ENCODE data around the gene ADAMTS1. TPM values are rescaled to one million over a fixed set of nuclear protein-coding genes. Genes with fewer than 3 reads are reported as not detected.

ADAMTS1 gene
- total and polyA plus RNA-seq, 2 of the 4 experiments (the other 2 are of a cell fraction), result 116 to 317 TPM

DNA sequence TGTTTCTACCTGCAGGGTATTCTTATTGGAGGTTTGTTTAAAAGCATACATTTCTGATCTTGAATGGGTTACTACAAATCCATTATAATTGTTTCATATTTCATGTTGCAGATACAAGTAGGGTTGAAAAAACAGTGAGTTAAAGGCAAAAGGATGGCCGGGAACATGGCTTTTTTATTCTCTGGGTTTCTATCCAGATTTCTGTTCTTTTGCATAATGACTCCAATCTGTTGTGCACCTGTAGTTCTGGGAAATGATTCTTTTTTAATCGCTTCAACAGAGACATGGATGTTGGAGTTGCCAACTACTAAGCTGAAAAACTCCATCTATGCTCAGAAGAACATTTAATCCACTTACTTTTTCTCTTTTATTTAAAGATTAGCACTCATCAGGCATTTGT, 2.7 kb upstream of the ADAMTS1 start:
- no peaks in the 10 kb centered on the region for H3K9me1 ChIP-seq (ENCODE audit: insufficient read depth, low read length)
- H2BK20ac ChIP-seq (ENCODE audit: low read depth, low read length), result no peak overlapping the region
- ChIA-PET POLR2A (ENCODE audit: unreplicated experiment) (interaction anchor here (0.6 kb wide), 3 partner anchors 599 to 1275 kb away, joined by 3 to 4 read pairs (median 4); no protein-coding TSS in a partner anchor), CTCF (no interaction called here)
- ATAC-seq (ENCODE audit: low read depth) (no peak), DNase-seq (no peak)
- WGBS, 2 experiments (ENCODE audit: extremely low coverage in 2 of 2, insufficient read length in 1 of 2), result no CpG with 5 or more reads among the region's 2 CpGs
- no peak overlapping the region for H2AK9ac ChIP-seq (replicated peaks; ENCODE audit: low read depth, low read length, poor library complexity)
- H3K56ac ChIP-seq (ENCODE audit: extremely low read depth, insufficient read depth, low read length), result no peak overlapping the region
- H3K4ac ChIP-seq (ENCODE audit: low read depth, low read length), result no peak overlapping the region
- no peak overlapping the region for H2BK15ac ChIP-seq (ENCODE audit: low read depth, low read length)
- dilution Hi-C loops (cut with HindIII; ENCODE audit: low sequenced_read_pairs, unreplicated experiment) (no loop called here), intact Hi-C loops (cut with micrococcal nuclease) (loop anchor here (2.0 to 10.0 kb wide), 10 partner anchors 453 to 1927 kb away; no protein-coding TSS in a partner anchor), in situ Hi-C loops (cut with MboI; ENCODE audit: low sequenced_read_pairs) (loop anchor here (5.0 to 10.0 kb wide), 3 partner anchors 1204 to 1947 kb away; no protein-coding TSS in a partner anchor)
- H2BK5ac ChIP-seq (ENCODE audit: low read depth, low read length, poor library complexity, severe bottlenecking), result no peak overlapping the region
- H3K23ac ChIP-seq (ENCODE audit: low read depth, low read length), result no peak overlapping the region
- H3K9ac ChIP-seq (ENCODE audit: low read depth, low read length), result no peak overlapping the region
- no peaks in the 10 kb centered on the region for H3K9me3 ChIP-seq (ENCODE audit: control insufficient read depth, insufficient read depth, low read length)
- H3K36me3 ChIP-seq (ENCODE audit: control insufficient read depth, insufficient read depth, low read length), result peaks cover 12% of the 10 kb centered on the region
- no peak overlapping the region for H2AK5ac ChIP-seq (ENCODE audit: low read depth, low read length)
- no peaks in the 10 kb centered on the region for H3K27me3 ChIP-seq (ENCODE audit: control insufficient read depth, insufficient read depth, low read length)
- no peak overlapping the region for H2AFZ ChIP-seq (replicated peaks; ENCODE audit: low read length, poor library complexity)
- H3K14ac ChIP-seq (replicated peaks; ENCODE audit: low read depth, low read length), result no peak overlapping the region
- H3K79me1 ChIP-seq (ENCODE audit: low read depth in 1 of 2, low read length in 2 of 2), result peaks cover 0 to 18% of the 10 kb centered on the region in 2 experiments; a peak in 2 of 4 replicates
- BruUV-seq (replicated peaks), result no TSS peak
- peaks cover 8% of the 10 kb centered on the region for H3K4me1 ChIP-seq (ENCODE audit: control insufficient read depth, insufficient read depth, low read length)
- no peak overlapping the region for H2BK120ac ChIP-seq (ENCODE audit: low read depth, low read length)
- no peak overlapping the region for H3K4me2 ChIP-seq (ENCODE audit: low read depth, low read length)
- no peak for TF ChIP-seq RCOR1 (IDR thresholded peaks at IDR 0.05; ENCODE audit: insufficient replicate concordance, low read length)
- TF ChIP-seq BHLHE40 (IDR thresholded peaks at IDR 0.05; ENCODE audit: low read depth, low read length), result no peak
- no peak for TF ChIP-seq POLR2A (IDR thresholded peaks at IDR 0.05; ENCODE audit: low read depth, low read length)
- TF ChIP-seq MAFK (IDR thresholded peaks at IDR 0.05; ENCODE audit: low read depth, low read length), result no peak
- no peak for TF ChIP-seq NFE2L2 (IDR thresholded peaks at IDR 0.05; ENCODE audit: low read depth, low read length)
- TF ChIP-seq, protein P1, sequence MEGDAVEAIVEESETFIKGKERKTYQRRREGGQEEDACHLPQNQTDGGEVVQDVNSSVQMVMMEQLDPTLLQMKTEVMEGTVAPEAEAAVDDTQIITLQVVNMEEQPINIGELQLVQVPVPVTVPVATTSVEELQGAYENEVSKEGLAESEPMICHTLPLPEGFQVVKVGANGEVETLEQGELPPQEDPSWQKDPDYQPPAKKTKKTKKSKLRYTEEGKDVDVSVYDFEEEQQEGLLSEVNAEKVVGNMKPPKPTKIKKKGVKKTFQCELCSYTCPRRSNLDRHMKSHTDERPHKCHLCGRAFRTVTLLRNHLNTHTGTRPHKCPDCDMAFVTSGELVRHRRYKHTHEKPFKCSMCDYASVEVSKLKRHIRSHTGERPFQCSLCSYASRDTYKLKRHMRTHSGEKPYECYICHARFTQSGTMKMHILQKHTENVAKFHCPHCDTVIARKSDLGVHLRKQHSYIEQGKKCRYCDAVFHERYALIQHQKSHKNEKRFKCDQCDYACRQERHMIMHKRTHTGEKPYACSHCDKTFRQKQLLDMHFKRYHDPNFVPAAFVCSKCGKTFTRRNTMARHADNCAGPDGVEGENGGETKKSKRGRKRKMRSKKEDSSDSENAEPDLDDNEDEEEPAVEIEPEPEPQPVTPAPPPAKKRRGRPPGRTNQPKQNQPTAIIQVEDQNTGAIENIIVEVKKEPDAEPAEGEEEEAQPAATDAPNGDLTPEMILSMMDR (conservative IDR thresholded peaks at IDR 0.05; ENCODE audit: low read depth, low read length), result no peak
- no peak for TF ChIP-seq CHD1 (IDR thresholded peaks at IDR 0.05; ENCODE audit: low read depth, low read length)
- TF ChIP-seq RFX5 (IDR thresholded peaks at IDR 0.05; ENCODE audit: low read depth, low read length), result no peak
- TF ChIP-seq, protein P2, sequence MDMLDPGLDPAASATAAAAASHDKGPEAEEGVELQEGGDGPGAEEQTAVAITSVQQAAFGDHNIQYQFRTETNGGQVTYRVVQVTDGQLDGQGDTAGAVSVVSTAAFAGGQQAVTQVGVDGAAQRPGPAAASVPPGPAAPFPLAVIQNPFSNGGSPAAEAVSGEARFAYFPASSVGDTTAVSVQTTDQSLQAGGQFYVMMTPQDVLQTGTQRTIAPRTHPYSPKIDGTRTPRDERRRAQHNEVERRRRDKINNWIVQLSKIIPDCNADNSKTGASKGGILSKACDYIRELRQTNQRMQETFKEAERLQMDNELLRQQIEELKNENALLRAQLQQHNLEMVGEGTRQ (IDR thresholded peaks at IDR 0.05; ENCODE audit: low read depth, low read length), result no peak
- TF ChIP-seq SMC3 (IDR thresholded peaks at IDR 0.05; ENCODE audit: low read depth, low read length), result no peak
- TF ChIP-seq CEBPB (IDR thresholded peaks at IDR 0.05; ENCODE audit: low read depth, low read length), result no peak
- no peak for TF ChIP-seq MXI1 (IDR thresholded peaks at IDR 0.05; ENCODE audit: borderline replicate concordance, low read depth, low read length)
- no peak for TF ChIP-seq RAD21 (IDR thresholded peaks at IDR 0.05; ENCODE audit: low read length)
- TF ChIP-seq, protein P3, sequence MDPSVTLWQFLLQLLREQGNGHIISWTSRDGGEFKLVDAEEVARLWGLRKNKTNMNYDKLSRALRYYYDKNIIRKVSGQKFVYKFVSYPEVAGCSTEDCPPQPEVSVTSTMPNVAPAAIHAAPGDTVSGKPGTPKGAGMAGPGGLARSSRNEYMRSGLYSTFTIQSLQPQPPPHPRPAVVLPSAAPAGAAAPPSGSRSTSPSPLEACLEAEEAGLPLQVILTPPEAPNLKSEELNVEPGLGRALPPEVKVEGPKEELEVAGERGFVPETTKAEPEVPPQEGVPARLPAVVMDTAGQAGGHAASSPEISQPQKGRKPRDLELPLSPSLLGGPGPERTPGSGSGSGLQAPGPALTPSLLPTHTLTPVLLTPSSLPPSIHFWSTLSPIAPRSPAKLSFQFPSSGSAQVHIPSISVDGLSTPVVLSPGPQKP (IDR thresholded peaks at IDR 0.05; ENCODE audit: borderline replicate concordance, low read depth, low read length), result no peak
- no peak for TF ChIP-seq MAZ (IDR thresholded peaks at IDR 0.05; ENCODE audit: borderline replicate concordance, low read depth, low read length)
- no peak for TF ChIP-seq FOS (IDR thresholded peaks at IDR 0.05; ENCODE audit: low read depth, low read length)
- H3K4me3 ChIP-seq (ENCODE audit: insufficient read depth, low read depth, low read length), result no peak overlapping the region
- H3K18ac ChIP-seq (ENCODE audit: low read depth, low read length), result no peak overlapping the region
- no peak overlapping the region for H3K27ac ChIP-seq (ENCODE audit: insufficient read depth, low read length)
- peaks cover 22% of the 10 kb centered on the region for H4K20me1 ChIP-seq (ENCODE audit: insufficient read depth, low read length)
- H4K91ac ChIP-seq (ENCODE audit: insufficient read depth, low read depth, low read length), result no peak overlapping the region
- H4K5ac ChIP-seq (ENCODE audit: low read depth, low read length), result no peak overlapping the region
- H4K8ac ChIP-seq (ENCODE audit: low read depth in 2 of 2, low read length in 2 of 2), result no peak overlapping the region
